Astrocyte (in vitro differentiated cells and primary cell): ENCODE data around the gene TGM2. TPM values are rescaled to one million over a fixed set of nuclear protein-coding genes. Genes with fewer than 3 reads are reported as not detected.

Experiments
- DNase-seq: peaks from one replicate; pipeline ENCODE4 v3.0.0-alpha.2; 2010; ENCODE audit warnings: low read depth
- FAIRE-seq: peaks from 2 replicates; lab custom pipeline; 2011; peaks lifted over from hg19 to GRCh38; lab: Jason Lieb, UNC
- H2AFZ ChIP-seq: 2 replicates; pipeline ENCODE4 v1.6.0; 2012; ENCODE audit warnings: low read depth, low read length, inconsistent platforms
- H3K27ac ChIP-seq: 2 replicates; pipeline ENCODE4 v1.5.1; 2011; ENCODE audit warnings: low read depth, low read length, inconsistent platforms
- H3K27me3 ChIP-seq: 2 replicates; pipeline ENCODE4 v1.6.0; 2011; ENCODE audit warnings: low read length, inconsistent platforms; ENCODE audit not compliant: insufficient read depth
- H3K36me3 ChIP-seq: 2 replicates; pipeline ENCODE4 v1.5.1; 2011; ENCODE audit warnings: low read length, inconsistent platforms; ENCODE audit not compliant: insufficient read depth
- H3K4me1 ChIP-seq: 2 replicates; pipeline ENCODE4 v1.5.1; 2011; ENCODE audit warnings: low read length, inconsistent platforms; ENCODE audit not compliant: insufficient read depth
- H3K4me2 ChIP-seq: 2 replicates; pipeline ENCODE4 v1.6.0; 2012; ENCODE audit warnings: low read length, inconsistent platforms
- H3K4me3 ChIP-seq: 2 replicates; pipeline ENCODE4 v1.5.1; 2011; ENCODE audit warnings: low read depth, mild to moderate bottlenecking, low read length, inconsistent platforms; ENCODE audit not compliant: insufficient read depth
- H3K79me2 ChIP-seq: 2 replicates; pipeline ENCODE4 v1.6.0; 2012; ENCODE audit warnings: mild to moderate bottlenecking, low read length, inconsistent platforms; ENCODE audit not compliant: insufficient read depth
- H3K9ac ChIP-seq: 2 replicates; pipeline ENCODE4 v1.6.0; 2012; ENCODE audit warnings: mild to moderate bottlenecking, low read length, inconsistent platforms
- H3K9me3 ChIP-seq: 2 replicates; pipeline ENCODE4 v1.5.1; 2012; ENCODE audit warnings: low read depth, mild to moderate bottlenecking, low read length, inconsistent platforms; ENCODE audit not compliant: insufficient read depth
- H4K20me1 ChIP-seq: 2 replicates; pipeline ENCODE4 v1.6.0; 2012; ENCODE audit warnings: low read length, inconsistent platforms; ENCODE audit not compliant: insufficient read depth
- H3K27ac Mint-ChIP-seq: one replicate; pipeline ENCODE4 v1.8.0; 2021; ENCODE audit warnings: mild to moderate bottlenecking, mixed read lengths; ENCODE audit not compliant: unreplicated experiment
- H3K27me3 Mint-ChIP-seq: one replicate; pipeline ENCODE4 v1.8.0; 2021; ENCODE audit warnings: low read depth, mixed read lengths; ENCODE audit not compliant: unreplicated experiment
- H3K36me3 Mint-ChIP-seq: one replicate; pipeline ENCODE4 v1.8.0; 2021; ENCODE audit warnings: low read depth, mixed read lengths; ENCODE audit not compliant: unreplicated experiment
- H3K4me1 Mint-ChIP-seq: one replicate; pipeline ENCODE4 v1.8.0; 2021; ENCODE audit warnings: low read depth, mixed read lengths; ENCODE audit not compliant: unreplicated experiment
- H3K4me3 Mint-ChIP-seq: one replicate; pipeline ENCODE4 v1.8.0; 2021; ENCODE audit warnings: mild to moderate bottlenecking, moderate library complexity, mixed read lengths; ENCODE audit not compliant: unreplicated experiment
- H3K9me3 Mint-ChIP-seq: one replicate; pipeline ENCODE4 v1.8.0; 2021; ENCODE audit warnings: mild to moderate bottlenecking, mixed read lengths; ENCODE audit not compliant: unreplicated experiment
- EZH2 ChIP-seq: IDR thresholded peaks from 2 replicates; pipeline ENCODE4 v1.6.1; 2012; ENCODE audit warnings: mild to moderate bottlenecking, low read length, inconsistent platforms; ENCODE audit not compliant: insufficient read depth
- total RNA-seq: library from RNA; stranded (reverse); gene quantifications from 2 replicates; pipeline ENCODE4 v1.2.1, GENCODE V29; 2021
- TF ChIP-seq, protein P1 (sequence below): IDR thresholded peaks from 2 replicates; pipeline ENCODE4 v1.5.1; 2011; ENCODE audit warnings: low read depth, mild to moderate bottlenecking, inconsistent platforms, low read length, moderate library complexity; ENCODE audit not compliant: insufficient read depth

Gene TGM2
- total RNA-seq, 1 donor from 2014 or later, result 98.9 TPM

DNA sequence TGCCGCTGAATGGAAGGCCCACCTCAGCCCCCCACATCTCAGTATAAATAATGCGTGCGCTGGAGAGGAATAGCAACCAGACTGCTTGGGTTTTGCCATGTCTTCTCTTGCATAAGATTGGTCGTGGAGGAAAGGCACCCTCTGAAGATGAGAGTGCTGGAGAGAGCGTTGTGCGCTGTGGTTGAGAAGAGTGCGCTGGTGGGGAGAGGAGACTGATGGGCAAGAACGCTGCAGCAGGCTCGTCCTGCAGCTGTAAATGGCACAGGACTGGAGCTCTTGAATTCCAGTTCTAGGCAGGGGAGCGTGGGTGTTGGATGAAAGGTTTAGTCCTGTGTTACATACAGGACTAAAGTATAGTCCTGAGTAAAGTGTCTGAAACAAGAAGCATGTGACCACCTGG is 80.0 kb downstream of the TGM2 start:
- H3K9me3 Mint-ChIP-seq, result peaks cover 7% of the 10 kb centered on the region
- no peaks in the 10 kb centered on the region for H3K9me3 ChIP-seq
- H3K4me1 ChIP-seq, result peaks cover 20% of the 10 kb centered on the region
- no peak overlapping the region for H3K4me3 Mint-ChIP-seq
- H3K36me3 Mint-ChIP-seq, result peaks cover 52% of the 10 kb centered on the region
- FAIRE-seq (no peak), DNase-seq (no peak)
- no peak overlapping the region for H2AFZ ChIP-seq
- TF ChIP-seq EZH2, result no peak
- TF ChIP-seq, protein P1, sequence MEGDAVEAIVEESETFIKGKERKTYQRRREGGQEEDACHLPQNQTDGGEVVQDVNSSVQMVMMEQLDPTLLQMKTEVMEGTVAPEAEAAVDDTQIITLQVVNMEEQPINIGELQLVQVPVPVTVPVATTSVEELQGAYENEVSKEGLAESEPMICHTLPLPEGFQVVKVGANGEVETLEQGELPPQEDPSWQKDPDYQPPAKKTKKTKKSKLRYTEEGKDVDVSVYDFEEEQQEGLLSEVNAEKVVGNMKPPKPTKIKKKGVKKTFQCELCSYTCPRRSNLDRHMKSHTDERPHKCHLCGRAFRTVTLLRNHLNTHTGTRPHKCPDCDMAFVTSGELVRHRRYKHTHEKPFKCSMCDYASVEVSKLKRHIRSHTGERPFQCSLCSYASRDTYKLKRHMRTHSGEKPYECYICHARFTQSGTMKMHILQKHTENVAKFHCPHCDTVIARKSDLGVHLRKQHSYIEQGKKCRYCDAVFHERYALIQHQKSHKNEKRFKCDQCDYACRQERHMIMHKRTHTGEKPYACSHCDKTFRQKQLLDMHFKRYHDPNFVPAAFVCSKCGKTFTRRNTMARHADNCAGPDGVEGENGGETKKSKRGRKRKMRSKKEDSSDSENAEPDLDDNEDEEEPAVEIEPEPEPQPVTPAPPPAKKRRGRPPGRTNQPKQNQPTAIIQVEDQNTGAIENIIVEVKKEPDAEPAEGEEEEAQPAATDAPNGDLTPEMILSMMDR, result no peak
- peak overlapping the region; percentile 42 for H3K27ac ChIP-seq
- H3K27me3 Mint-ChIP-seq, result no peaks in the 10 kb centered on the region
- H3K27me3 ChIP-seq, result no peaks in the 10 kb centered on the region
- peak overlapping the region; percentile 55 for H3K9ac ChIP-seq
- peak overlapping the region; percentile 45 for H3K4me2 ChIP-seq
- no peak overlapping the region for H3K4me3 ChIP-seq
- peaks cover 10% of the 10 kb centered on the region for H3K36me3 ChIP-seq
- H3K27ac Mint-ChIP-seq, result peak overlapping the region; percentile 95
- H3K4me1 Mint-ChIP-seq, result peaks cover 38% of the 10 kb centered on the region
- H3K79me2 ChIP-seq, result peaks cover 13% of the 10 kb centered on the region
- H4K20me1 ChIP-seq, result peaks cover 5% of the 10 kb centered on the region

GRCh38 chr20:38084425-38084951 is 80.6 kb downstream of the TGM2 start:
- TF ChIP-seq, protein P1, result no peak
- TF ChIP-seq EZH2, result no peak
- Mint-ChIP-seq H3K36me3 (peaks cover 55% of the 10 kb centered on the region), H3K4me1 (peaks cover 38% of the 10 kb centered on the region), H3K4me3 (no peak overlapping the region), H3K27me3 (no peaks in the 10 kb centered on the region), H3K9me3 (peaks cover 8% of the 10 kb centered on the region), H3K27ac (peak overlapping the region; percentile 95)
- DNase-seq, result peak; percentile 83
- peak overlapping the region; percentile 66 for H3K27ac ChIP-seq
- H3K9ac ChIP-seq, result peak overlapping the region; percentile 55
- no peaks in the 10 kb centered on the region for H3K9me3 ChIP-seq
- H4K20me1 ChIP-seq, result peaks cover 5% of the 10 kb centered on the region
- H3K4me1 ChIP-seq, result peaks cover 20% of the 10 kb centered on the region
- H3K4me3 ChIP-seq, result no peak overlapping the region
- H3K27me3 ChIP-seq, result no peaks in the 10 kb centered on the region
- peaks cover 18% of the 10 kb centered on the region for H3K79me2 ChIP-seq
- no peak overlapping the region for H2AFZ ChIP-seq
- FAIRE-seq, result no peak
- H3K36me3 ChIP-seq, result peaks cover 6% of the 10 kb centered on the region
- peak overlapping the region; percentile 45 for H3K4me2 ChIP-seq

DNA sequence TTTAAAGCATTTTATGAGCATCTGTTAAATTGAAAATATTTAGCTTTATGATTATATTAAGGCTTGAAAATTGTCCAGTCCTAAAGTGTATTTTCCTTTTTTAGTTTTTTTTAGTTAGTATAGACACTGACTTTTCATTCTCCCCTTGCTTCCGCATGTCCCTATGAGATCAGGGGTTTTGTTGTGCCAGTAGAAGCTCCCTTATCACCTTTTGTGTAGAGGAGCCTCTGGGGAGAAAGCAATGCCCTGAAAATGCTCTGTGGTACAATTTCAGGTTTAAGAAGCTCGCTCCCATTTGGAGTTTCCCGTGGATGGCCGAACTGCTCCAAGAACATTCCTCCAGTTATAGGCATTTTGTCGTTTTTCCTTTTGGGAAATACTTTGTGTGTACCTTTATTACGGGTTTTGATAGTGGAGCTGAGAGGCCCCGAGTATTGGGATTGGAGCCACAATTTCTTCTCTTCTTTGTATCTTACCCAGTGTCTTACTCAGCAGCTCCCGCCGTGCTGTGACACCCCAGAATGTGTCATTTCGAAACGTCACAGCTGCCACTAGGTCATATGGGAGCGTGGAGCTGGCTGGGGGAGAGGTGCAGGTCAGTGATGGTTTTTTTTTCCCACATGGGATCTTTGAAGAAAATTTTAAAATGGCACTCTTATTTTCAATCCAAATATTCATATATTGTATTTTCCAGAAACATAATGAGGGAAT is 81.6 kb downstream of the TGM2 start:
- Histone ChIP-seq H3K9ac (peak overlapping the region; percentile 55), H4K20me1 (peaks cover 5% of the 10 kb centered on the region), H3K4me1 (peaks cover 20% of the 10 kb centered on the region), H3K4me3 (no peak overlapping the region), H3K36me3 (no peaks in the 10 kb centered on the region), H3K27me3 (no peaks in the 10 kb centered on the region), H2AFZ (no peak overlapping the region), H3K79me2 (peaks cover 22% of the 10 kb centered on the region), H3K27ac (peak overlapping the region; percentile 66), H3K9me3 (no peaks in the 10 kb centered on the region), H3K4me2 (no peak overlapping the region)
- Mint-ChIP-seq H3K4me3 (peak overlapping the region; percentile 3), H3K27ac (peak overlapping the region; percentile 95), H3K9me3 (peaks cover 12% of the 10 kb centered on the region), H3K4me1 (peaks cover 30% of the 10 kb centered on the region), H3K36me3 (peaks cover 55% of the 10 kb centered on the region), H3K27me3 (no peaks in the 10 kb centered on the region)
- DNase-seq, result no peak
- no peak for FAIRE-seq
- TF ChIP-seq, protein P1, result no peak
